GM12892 (cell line): ENCODE data around the gene ELAPOR1.
"Not testable (repeated sequence)": the region's sequence is repeated elsewhere in the genome, so short reads cannot be mapped to it uniquely, and the experiment has no call there.

Experiments used
- DNase-seq: peaks from one replicate; pipeline ENCODE4 v3.0.0; 2011; ENCODE audit not compliant: insufficient read length
- FAIRE-seq: peaks from 2 replicates; lab custom pipeline; 2011; peaks lifted over from hg19 to GRCh38; lab: Jason Lieb, UNC
- POLR2A ChIP-seq: IDR thresholded peaks from 2 replicates; pipeline ENCODE4 v1.6.1; 2011; ENCODE audit warnings: low read depth, low read length, control low read depth
- POLR2AphosphoS5 ChIP-seq: IDR thresholded peaks from 2 replicates; pipeline ENCODE4 v1.6.1; 2011; ENCODE audit warnings: low read depth, low read length, control low read depth
- TAF1 ChIP-seq: IDR thresholded peaks from 2 replicates; pipeline ENCODE4 v1.6.1; 2011; ENCODE audit warnings: low read depth, mild to moderate bottlenecking, control low read depth, low read length, borderline replicate concordance

The ELAPOR1 gene

DNA sequence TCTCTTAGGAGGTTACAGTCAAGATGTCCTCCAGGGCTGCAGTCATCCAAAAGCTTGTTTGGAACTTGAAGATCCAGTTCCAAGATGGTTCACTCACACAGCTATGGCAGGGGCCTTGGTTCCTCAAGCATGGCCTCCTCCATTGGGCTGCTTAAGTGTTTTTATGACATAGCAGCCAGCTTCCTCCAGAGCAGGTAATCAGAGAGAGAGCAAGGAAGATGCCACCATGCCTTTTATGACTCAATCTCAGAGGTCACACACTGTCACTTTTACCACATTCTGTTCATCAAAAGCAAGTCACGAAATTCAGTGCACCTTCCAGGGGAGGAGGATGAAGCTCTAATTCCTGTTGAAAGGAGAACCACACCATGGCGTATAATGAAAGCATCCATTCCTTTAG, 17.1 kb downstream of the ELAPOR1 start:
- no peak for DNase-seq
- no peak for FAIRE-seq
- TF ChIP-seq TAF1 (no peak), POLR2A (no peak), POLR2AphosphoS5 (no peak)

DNA sequence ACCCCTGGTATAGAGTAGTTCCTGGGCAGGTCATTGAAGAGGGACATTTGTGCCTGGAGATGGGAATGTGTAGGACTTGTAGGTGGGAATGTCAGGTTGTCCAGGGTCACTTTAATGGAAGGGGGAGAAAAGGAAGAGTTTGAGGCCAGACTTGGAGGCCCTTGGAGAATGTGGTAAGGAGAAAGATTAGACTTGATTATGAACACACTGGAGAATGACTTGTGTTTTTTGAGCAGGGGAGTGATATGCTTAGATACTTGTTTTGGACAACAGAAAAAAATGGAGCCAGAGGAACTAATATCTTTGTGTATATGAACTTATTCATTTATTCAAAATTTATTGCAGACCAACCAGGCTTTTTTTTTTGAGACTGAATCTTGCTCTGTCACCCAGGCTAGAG, 17.9 kb downstream of the ELAPOR1 start:
- DNase-seq (no peak), FAIRE-seq (no peak)
- TF ChIP-seq POLR2AphosphoS5 (no peak), TAF1 (no peak), POLR2A (no peak)

DNA sequence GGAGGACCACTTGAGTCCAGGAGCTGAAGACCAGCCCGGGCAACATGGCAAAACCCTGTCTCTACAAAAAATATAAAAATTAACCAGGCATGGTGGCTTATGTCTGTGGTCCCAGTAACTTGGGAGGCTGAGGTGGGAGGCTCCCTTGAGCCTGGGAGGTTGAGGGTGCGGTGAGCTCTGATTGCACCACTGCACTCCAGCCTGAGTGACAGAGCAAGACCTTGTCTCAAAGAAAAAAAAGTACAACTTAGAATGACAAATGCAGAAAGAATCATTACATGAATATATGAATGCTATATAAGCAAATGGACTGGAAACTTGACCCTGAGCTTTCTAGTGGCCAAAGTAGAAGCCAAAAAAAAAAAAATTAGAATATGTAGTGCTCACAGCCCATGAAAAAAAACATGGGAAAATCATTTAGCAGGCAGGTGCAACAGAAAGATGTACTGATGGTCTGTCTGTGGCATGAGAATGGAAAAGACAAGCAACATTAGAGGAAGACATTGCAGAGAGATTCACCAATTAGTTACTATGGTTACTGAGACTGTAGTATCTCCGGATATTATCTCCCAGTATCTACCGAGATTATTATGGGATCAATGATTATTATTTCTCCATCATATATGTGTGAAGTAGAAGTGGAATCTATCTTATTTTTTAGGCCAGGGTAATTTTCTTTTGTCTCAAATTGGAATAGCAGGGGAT, 19.2 kb downstream of the ELAPOR1 start:
- no peak for TF ChIP-seq POLR2A
- TF ChIP-seq TAF1 = no peak
- TF ChIP-seq POLR2AphosphoS5 = no peak

GRCh38 chr1:109133815-109134214, 19.9 kb downstream of the ELAPOR1 start:
- peak; percentile 48 for FAIRE-seq

More for the DNA sequence above, 19.2 kb downstream of the ELAPOR1 start:
- no peak for DNase-seq
- no peak for FAIRE-seq

DNA sequence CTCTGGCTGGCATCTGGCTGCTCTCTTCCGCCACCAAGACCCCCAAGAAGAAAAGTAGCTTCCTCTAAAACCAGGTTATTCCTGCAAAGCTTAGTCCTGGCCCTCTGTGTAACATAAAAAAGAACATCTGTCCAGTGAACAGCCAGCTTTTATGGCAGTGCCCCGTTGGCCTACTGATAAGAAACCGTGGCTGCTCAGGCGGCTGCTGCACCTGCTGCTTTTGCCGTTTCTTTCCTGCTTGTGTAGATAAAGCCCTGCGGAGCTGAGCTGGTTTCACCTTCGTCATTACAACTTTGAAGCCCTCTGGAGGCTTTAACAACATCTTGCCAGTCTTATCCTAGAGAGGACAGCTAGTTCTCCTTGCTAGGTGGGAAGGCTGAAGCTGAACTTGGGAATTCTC, 20.5 kb downstream of the ELAPOR1 start:
- TF ChIP-seq TAF1 (no peak), POLR2A (no peak), POLR2AphosphoS5 (no peak)
- DNase-seq = no peak
- no peak for FAIRE-seq

More at GRCh38 chr1:109133815-109134214, 19.9 kb downstream of the ELAPOR1 start:
- no peak for TF ChIP-seq POLR2A
- DNase-seq = no peak

GRCh38 chr1:109135940-109136339, 22.0 kb downstream of the ELAPOR1 start:
- TF ChIP-seq TAF1 (no peak), POLR2A (no peak), POLR2AphosphoS5 (no peak)
- FAIRE-seq (no peak), DNase-seq (no peak)

GRCh38 chr1:109136766-109137165, 22.9 kb downstream of the ELAPOR1 start:
- FAIRE-seq (no peak), DNase-seq (no peak)
- TF ChIP-seq POLR2AphosphoS5 (no peak), POLR2A (no peak), TAF1 (no peak)

DNA sequence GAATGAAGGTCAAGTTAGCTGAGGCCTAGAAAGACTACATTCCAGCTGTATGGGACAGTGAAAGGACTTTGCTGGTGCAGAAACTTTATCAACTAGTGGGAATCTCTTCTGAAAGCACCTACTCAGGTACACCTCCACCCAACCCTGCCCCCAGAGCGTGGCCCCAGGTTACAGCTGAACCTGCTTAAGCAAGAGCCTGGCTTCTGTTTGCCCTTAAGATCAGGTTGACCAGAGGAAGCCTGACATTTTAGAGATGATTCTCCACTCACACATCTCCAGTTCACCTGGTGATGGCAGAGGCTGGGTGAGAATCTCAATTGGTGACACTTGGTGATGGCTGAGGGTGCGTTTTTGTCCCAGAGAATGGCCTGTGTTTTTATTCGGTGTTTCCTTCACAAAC, 24.0 kb downstream of the ELAPOR1 start:
- TF ChIP-seq POLR2AphosphoS5 = no peak
- TF ChIP-seq TAF1 = no peak
- no peak for TF ChIP-seq POLR2A
- FAIRE-seq (no peak), DNase-seq (no peak)

DNA sequence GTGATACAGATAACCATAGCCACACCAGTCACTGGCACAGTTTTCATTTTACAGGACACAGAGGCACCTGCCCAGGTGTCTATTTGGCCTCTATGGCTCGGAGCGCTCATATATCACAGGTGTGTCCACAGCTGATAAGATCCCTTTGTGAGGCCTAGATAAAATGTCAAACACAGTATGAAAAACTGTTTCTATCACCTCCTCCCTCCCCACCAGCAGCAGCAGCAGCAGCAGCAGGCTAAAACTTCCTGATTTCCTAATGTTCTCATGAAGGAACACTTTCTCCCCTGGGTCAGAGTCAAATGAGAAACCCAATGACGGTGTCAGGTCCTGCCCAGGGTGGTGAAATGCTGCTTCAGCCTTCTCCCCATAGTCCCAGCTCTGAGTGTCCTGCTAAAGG, 24.4 kb downstream of the ELAPOR1 start:
- TF ChIP-seq TAF1 (no peak), POLR2AphosphoS5 (no peak), POLR2A (no peak)
- FAIRE-seq (no peak), DNase-seq (no peak)

- FAIRE-seq (no peak), DNase-seq (no peak)
- TF ChIP-seq POLR2A (no peak), TAF1 (no peak), POLR2AphosphoS5 (no peak)
Measured at GRCh38 chr1:109140392-109140791, 26.5 kb downstream of the ELAPOR1 start.

- no peak for FAIRE-seq
- TF ChIP-seq TAF1 (no peak), POLR2A (no peak), POLR2AphosphoS5 (no peak)
- DNase-seq = no peak
Measured at GRCh38 chr1:109142260-109142659, 28.3 kb downstream of the ELAPOR1 start.

DNA sequence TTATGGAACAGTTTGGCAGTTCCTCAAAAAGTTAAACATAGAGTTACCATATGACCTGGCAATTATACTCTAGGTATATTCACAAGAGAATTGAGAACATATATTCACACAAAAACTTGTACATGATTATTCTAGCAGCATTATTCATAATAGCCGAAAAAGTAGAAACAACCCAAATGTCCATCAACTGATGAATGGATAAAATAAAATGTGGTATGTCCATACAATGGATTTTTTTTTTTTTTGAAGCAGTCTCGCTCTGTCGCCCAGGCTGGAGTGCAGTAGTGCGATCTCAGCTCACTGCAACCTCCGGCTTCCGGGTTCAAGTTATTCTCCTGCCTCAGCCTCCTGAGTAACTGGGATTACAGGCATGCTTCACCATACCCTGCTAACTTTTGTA, 28.8 kb downstream of the ELAPOR1 start:
- DNase-seq, FAIRE-seq: not testable (repeated sequence)
